ENCODE results near the gene OR4C45. TPM values are rescaled to one million over a fixed set of nuclear protein-coding genes. Genes with fewer than 3 reads are reported as not detected.

Gene OR4C45
- total RNA-seq, 1 experiment from 2014 or later: not detected

DNA sequence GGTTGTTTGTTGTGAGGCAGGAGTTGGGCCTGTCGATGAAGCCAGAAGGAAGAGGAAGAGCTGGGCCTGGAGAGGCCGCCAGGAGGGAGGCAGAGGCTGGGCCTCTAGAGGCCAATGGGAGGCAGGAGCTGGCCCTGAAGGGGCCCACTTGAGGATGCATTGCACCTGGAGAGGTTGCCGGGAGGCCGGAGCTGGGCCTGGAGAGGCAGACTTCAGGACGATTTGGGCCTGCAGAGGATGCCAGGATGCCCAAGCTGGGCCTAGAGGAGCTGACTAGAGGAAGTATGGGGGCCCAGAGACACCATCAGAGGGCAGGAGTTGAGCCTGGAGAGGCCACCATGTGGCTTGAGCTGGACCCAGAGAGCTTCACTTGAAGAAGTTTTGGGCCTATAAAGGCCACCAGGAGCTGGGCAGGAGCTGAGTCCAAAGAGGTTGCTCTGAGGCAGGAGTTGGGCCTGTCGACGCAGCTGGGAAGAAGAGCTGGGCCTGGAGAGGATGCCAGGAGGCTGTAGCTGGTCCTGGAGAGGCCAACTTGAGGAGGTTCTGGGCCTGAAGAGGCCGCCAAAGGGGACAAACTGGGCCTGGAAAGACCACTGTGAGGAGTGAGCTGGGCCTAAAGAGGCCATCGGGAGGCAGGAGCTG is 39.0 kb downstream of the OR4C45 start:
- ChIA-PET POLR2A (no interaction called here), CTCF (no interaction called here)
- Histone ChIP-seq H3K27ac (ENCODE audit: low read length) (no peak overlapping the region), H3K36me3 (ENCODE audit: control insufficient read depth, insufficient read depth, low read length) (no peaks in the 10 kb centered on the region), H3K27me3 (ENCODE audit: control insufficient read depth, insufficient read depth, low read length) (no peaks in the 10 kb centered on the region), H3K4me1 (ENCODE audit: control insufficient read depth, insufficient read depth, low read length) (no peaks in the 10 kb centered on the region), H3K9me3 (ENCODE audit: control insufficient read depth, insufficient read depth, low read depth, low read length) (no peaks in the 10 kb centered on the region), H3K4me3 (ENCODE audit: low read depth in 2 of 2, low read length in 2 of 2) (no peak overlapping the region)
- in situ Hi-C loops (cut with HindIII; ENCODE audit: low pct_unique_long_range_greater_than_20kb, low sequenced_read_pairs) (no loop called here), intact Hi-C loops (cut with micrococcal nuclease; ENCODE audit: unreplicated experiment) (no loop called here)
- BruUV-seq (replicated peaks): no TSS peak
- TF ChIP-seq, protein P1, sequence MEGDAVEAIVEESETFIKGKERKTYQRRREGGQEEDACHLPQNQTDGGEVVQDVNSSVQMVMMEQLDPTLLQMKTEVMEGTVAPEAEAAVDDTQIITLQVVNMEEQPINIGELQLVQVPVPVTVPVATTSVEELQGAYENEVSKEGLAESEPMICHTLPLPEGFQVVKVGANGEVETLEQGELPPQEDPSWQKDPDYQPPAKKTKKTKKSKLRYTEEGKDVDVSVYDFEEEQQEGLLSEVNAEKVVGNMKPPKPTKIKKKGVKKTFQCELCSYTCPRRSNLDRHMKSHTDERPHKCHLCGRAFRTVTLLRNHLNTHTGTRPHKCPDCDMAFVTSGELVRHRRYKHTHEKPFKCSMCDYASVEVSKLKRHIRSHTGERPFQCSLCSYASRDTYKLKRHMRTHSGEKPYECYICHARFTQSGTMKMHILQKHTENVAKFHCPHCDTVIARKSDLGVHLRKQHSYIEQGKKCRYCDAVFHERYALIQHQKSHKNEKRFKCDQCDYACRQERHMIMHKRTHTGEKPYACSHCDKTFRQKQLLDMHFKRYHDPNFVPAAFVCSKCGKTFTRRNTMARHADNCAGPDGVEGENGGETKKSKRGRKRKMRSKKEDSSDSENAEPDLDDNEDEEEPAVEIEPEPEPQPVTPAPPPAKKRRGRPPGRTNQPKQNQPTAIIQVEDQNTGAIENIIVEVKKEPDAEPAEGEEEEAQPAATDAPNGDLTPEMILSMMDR (IDR thresholded peaks at IDR 0.05): no peak
- no peak for TF ChIP-seq TCF7L2 (IDR thresholded peaks at IDR 0.05; ENCODE audit: low read depth, low read length)
- TF ChIP-seq SIN3A (IDR thresholded peaks at IDR 0.05; ENCODE audit: borderline replicate concordance, insufficient read depth, low read depth, low read length): no peak
- TF ChIP-seq, protein P2, sequence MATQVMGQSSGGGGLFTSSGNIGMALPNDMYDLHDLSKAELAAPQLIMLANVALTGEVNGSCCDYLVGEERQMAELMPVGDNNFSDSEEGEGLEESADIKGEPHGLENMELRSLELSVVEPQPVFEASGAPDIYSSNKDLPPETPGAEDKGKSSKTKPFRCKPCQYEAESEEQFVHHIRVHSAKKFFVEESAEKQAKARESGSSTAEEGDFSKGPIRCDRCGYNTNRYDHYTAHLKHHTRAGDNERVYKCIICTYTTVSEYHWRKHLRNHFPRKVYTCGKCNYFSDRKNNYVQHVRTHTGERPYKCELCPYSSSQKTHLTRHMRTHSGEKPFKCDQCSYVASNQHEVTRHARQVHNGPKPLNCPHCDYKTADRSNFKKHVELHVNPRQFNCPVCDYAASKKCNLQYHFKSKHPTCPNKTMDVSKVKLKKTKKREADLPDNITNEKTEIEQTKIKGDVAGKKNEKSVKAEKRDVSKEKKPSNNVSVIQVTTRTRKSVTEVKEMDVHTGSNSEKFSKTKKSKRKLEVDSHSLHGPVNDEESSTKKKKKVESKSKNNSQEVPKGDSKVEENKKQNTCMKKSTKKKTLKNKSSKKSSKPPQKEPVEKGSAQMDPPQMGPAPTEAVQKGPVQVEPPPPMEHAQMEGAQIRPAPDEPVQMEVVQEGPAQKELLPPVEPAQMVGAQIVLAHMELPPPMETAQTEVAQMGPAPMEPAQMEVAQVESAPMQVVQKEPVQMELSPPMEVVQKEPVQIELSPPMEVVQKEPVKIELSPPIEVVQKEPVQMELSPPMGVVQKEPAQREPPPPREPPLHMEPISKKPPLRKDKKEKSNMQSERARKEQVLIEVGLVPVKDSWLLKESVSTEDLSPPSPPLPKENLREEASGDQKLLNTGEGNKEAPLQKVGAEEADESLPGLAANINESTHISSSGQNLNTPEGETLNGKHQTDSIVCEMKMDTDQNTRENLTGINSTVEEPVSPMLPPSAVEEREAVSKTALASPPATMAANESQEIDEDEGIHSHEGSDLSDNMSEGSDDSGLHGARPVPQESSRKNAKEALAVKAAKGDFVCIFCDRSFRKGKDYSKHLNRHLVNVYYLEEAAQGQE (IDR thresholded peaks at IDR 0.05; ENCODE audit: insufficient read depth in 1 of 2, low read depth in 2 of 2, low read length in 1 of 2): no peak
- TF ChIP-seq POLR2AphosphoS5 (IDR thresholded peaks at IDR 0.05; ENCODE audit: low read depth, low read length): no peak
- ATAC-seq (no peak), DNase-seq (ENCODE audit: low read depth, low spot score) (no peak)

DNA sequence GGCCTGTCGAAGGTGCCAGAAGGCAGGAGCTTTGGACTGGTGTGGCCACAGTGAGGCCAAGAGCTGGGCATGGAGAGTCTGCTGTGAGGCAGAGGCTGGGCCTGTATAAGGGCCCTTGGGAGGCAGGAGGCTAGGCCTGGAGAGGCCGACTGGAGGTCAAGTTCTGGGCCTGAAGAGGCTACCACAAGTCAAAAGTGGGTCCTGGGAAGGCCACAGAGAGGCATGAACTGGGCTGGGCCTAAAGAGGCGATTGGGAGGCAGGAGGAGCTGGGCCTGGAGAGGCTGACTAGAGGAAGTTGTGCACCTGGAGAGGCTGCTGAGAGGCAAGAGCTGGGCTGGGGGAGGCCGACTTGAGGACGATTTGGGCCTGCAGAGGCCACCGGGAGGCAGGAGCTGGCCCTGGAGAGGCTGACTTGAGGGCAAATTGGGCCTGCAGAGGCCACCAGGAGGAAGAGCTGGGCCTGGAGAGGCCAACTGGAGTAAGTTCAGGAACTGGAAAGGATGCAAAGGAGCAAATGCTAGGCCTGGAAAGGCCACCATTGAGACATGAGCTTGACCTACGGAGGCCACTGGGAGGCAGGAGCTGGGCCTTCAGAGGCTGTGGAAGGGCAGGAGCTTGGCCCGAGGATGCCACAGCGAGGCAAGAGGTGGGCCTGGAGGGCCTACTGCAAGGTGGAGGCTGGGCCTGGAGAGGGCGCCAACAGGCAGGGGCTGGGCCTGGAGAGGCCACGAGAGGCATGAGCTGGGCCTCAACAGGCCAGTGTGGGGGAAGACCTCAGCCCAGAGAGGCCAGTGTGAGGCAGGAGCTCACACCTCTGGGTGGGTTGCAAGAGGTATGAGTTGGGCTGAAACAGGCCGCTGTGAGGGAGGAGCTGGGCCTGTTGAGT is 39.8 kb downstream of the OR4C45 start:
- Histone ChIP-seq H3K27ac (ENCODE audit: low read length) (no peak overlapping the region), H3K27me3 (ENCODE audit: control insufficient read depth, insufficient read depth, low read length) (no peaks in the 10 kb centered on the region), H3K9me3 (ENCODE audit: control insufficient read depth, insufficient read depth, low read depth, low read length) (no peaks in the 10 kb centered on the region), H3K4me1 (ENCODE audit: control insufficient read depth, insufficient read depth, low read length) (no peaks in the 10 kb centered on the region), H3K36me3 (ENCODE audit: control insufficient read depth, insufficient read depth, low read length) (no peaks in the 10 kb centered on the region), H3K4me3 (ENCODE audit: low read depth in 2 of 2, low read length in 2 of 2) (no peak overlapping the region)
- in situ Hi-C loops (cut with HindIII; ENCODE audit: low pct_unique_long_range_greater_than_20kb, low sequenced_read_pairs) (no loop called here), intact Hi-C loops (cut with micrococcal nuclease; ENCODE audit: unreplicated experiment) (no loop called here)
- POLR2A ChIA-PET: no interaction called here
- BruUV-seq (replicated peaks): no TSS peak
- CTCF ChIA-PET: interaction anchor here (0.5 kb wide), 1 partner anchor 379 kb away, joined by 6 read pairs; no protein-coding TSS in a partner anchor
- no peak for DNase-seq (ENCODE audit: low read depth, low spot score)
- no peak for TF ChIP-seq TCF7L2 (IDR thresholded peaks at IDR 0.05; ENCODE audit: low read depth, low read length)
- no peak for ATAC-seq

Measured in Panc1 (cell line).